Right lobe of liver (tissue), 4 donors: ENCODE results near the gene TCP11L2.

Source experiments
- POLR2A ChIP-seq: fragments of 450-650 bp; IDR thresholded peaks from one replicate; pipeline ENCODE4 v1.6.1; 2017; ENCODE audit warnings: antibody characterized with exemption, mild to moderate bottlenecking
- TF ChIP-seq, protein P1 (sequence below), 4 donors: fragments of 200-600 bp in 3 of 4; fragments of 450-650 bp in 1 of 4; IDR thresholded peaks; one replicate each; pipeline versions ENCODE4 v1.5.1 to v1.8.0; 2016 to 2022; ENCODE audit warnings: antibody characterized with exemption in 4 of 4, mild to moderate bottlenecking in 2 of 4
- donor health status: DM: no; HTN: no; CAD: no.
- donor health status: DM: no; HTN: no; CAD: no.
- donor health status: DM: no; HTN: yes; CAD: no.

DNA sequence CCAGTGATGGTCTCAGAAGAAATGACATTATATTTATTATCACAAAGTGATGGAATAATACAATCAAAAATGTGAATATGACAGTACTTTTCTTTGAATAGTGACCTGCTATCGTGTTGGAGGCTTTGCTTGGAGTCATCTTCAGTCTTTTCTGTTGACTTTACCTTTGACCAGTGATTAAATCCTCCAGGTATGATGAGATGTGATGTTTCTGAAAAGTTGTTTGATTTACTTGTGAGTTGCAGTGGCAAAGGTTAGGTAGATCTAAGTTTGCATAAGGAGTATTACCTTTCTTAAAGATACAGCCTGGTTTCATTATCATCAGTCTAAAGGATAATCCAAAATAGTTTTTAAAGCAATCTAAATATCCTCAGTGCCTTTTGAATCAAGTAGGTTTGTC is 4.6 kb downstream of the TCP11L2 start:
- TF ChIP-seq, protein P1, sequence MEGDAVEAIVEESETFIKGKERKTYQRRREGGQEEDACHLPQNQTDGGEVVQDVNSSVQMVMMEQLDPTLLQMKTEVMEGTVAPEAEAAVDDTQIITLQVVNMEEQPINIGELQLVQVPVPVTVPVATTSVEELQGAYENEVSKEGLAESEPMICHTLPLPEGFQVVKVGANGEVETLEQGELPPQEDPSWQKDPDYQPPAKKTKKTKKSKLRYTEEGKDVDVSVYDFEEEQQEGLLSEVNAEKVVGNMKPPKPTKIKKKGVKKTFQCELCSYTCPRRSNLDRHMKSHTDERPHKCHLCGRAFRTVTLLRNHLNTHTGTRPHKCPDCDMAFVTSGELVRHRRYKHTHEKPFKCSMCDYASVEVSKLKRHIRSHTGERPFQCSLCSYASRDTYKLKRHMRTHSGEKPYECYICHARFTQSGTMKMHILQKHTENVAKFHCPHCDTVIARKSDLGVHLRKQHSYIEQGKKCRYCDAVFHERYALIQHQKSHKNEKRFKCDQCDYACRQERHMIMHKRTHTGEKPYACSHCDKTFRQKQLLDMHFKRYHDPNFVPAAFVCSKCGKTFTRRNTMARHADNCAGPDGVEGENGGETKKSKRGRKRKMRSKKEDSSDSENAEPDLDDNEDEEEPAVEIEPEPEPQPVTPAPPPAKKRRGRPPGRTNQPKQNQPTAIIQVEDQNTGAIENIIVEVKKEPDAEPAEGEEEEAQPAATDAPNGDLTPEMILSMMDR (IDR thresholded peaks at IDR 0.05) = no peak
- no peak for TF ChIP-seq POLR2A
